ENCODE measurements around the gene GNG12.

GRCh38 chr1:67731322-67731721 lies 101.9 kb downstream of the GNG12 start:
- TF ChIP-seq CTCF (IDR thresholded peaks at IDR 0.05) (no peak), POLR2A (IDR thresholded peaks at IDR 0.05) (no peak)

All from upper lobe of left lung (tissue), 4 donors.